CD4-positive, alpha-beta T cell treated with Interferon gamma for 1 hour (primary cell): ENCODE measurements around the gene OR2T11.
"Not testable (repeated sequence)": the region's sequence is repeated elsewhere in the genome, so short reads cannot be mapped to it uniquely, and the experiment has no call there.

Source experiments
- DNase-seq: peaks from one replicate; pipeline ENCODE4 v3.0.0-alpha.2; 2020

OR2T11 gene

DNA sequence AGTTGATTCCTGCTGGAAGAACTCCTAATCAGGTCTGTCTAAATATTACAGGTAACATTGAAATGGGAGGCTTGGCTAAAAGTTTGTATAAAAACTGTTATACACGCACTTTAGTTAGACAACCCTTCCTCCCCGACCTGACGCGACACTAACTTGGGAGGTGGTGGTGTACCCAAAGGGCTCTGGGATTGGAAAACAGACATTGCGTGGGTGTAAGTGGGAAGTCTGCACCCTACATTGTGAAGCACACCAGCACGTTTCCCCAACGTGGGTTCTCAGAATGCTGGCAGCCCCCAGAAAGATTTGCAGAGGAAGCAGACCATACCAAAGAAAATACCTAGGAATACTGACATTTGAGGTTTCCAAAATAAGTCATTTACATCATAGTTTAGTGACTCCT is 16.8 kb downstream of the OR2T11 start:
- no peak for DNase-seq

DNA sequence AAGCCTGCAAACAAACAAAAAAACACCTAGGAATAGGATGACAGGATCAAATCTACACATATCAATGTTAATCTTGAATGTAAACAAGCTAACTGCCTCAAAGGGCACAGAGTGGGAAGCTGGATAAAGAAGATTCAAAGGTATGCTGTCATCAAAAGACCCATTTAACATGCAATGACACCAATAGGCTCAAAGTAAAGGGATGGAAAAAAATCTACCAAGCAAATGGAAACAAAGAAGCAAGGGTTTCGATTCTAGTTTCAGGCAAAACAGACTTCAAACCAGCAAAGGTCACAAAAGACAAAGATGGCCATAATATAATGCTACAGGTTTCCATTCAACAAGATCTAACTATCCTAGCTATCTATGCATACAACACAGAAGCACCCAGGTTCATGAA is 21.1 kb downstream of the OR2T11 start:
- DNase-seq, result no peak

DNA sequence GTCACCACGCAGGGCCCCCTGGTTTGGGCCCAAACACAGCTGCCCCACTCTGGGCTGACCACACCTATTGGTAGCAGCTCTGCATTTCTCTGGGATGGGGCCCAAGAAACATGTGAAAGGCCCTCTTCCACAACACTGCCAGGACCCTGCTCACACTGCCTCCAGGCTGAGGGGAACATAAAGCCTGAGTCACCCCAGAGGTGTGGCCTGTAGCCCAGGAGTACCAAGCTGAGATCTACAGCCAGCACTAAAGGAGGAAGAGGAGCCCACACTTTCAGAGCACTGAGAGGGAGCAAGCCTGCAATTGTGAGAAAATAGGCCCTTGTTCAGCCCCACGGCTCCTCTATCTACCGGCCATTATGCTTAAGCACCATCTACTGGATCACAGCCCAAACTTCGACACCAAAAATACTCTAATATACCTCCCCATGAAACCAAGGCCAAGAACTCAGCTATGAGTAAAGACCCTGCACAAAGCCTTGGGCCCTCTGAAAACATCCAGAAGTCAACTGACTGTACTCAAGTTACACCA is 22.9 kb downstream of the OR2T11 start:
- no peak for DNase-seq

DNA sequence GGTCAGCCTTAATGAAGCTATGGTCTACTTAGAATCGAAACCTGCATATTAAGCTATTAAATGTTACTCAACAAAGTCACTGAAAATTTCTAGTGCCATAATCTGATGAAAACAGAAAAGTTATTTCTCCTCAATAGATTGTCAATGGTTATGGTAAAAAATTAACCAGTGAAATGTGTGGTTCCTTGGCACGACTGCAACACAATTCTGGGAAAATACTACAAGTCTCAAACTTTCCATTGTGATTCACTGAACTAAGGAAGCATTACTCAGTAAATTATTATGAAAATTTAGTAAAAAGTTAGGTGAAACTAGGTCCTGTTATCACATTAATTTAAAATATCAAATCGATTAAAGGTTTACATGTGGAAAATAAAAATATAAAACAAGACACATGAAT is 24.6 kb downstream of the OR2T11 start:
- DNase-seq, result no peak

DNA sequence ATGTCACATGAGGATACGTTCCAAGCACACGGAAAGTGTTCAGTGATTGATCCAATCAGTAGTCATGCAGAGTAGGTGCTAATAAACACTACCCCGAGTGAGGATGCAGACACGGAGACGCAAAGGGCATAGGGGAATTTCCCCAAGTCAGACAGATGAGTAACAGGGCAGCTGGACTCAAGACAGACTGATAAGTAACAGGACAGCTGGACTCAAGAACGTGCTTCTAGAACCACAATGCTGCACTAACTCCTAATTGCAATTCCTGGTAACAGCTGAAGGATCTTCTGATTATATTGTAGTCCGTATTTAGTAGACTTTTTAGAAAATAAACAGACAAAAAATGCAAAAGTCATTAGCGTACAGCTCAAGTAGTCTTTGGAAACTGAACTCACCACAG is 35.5 kb downstream of the OR2T11 start:
- DNase-seq, result no peak

DNA sequence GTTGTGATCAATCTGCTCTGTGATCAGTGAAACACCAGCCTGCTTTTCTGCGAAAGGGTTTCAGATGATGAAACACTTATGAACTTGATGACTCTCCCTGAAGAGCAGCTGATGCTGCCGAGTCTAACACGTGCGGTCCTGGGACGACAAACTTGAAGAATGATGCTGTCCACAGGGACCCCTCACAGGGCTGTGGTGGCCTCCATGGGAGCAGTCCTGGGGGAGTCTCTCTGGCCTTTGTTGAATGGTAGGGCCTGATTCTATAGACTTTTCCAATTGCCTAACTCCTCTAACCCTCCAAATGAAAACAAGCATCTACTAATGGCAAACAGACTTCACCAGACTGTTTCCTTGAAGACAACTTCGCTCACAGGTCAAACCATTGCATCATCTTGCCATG is 37.3 kb downstream of the OR2T11 start, which contains the start of gene OR2T10:
TSS of gene OR2T10 (minus strand) at position 112 of the 400 bp plus-strand sequence. CDS start 3,932 bp downstream, outside the sequence.
- DNase-seq, result no peak

DNA sequence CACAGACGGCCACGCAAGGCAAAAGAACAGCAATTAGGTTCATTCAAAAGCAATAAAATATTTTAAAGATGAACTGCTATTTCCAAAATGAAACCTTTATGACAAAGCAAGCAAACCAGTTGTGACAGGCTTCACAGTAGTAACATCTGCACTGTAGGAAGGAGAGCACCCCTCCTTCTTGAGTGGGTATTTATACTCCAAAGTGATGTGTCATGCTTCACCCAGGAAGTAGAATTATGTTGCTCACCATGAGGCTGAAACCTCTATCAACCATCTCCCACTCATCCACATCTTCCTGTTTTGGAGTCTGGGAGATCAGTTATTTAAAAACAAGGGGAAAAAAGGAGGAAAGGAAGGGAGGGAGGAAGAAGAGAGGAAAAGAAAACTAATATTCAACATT is 38.3 kb downstream of the OR2T11 start:
- no peak for DNase-seq

DNA sequence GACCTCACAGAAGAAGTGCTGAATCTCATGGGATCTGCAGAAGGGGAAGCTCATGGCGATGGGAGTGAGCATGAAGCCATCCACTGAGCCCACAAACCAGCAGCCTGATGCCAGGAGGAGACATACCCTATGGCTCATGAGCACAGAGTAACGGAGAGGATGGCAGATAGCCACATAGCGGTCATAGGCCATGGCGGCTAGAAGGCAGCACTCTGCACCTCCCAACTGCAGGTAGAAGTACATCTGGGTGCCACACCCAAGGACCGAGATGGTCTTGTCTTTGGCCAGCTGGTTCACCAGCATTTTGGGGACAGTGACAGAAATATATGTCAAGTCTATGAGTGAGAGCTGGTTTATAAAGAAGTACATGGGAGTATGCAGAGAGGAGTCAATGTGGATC is 41.7 kb downstream of the OR2T11 start:
- no peak for DNase-seq

DNA sequence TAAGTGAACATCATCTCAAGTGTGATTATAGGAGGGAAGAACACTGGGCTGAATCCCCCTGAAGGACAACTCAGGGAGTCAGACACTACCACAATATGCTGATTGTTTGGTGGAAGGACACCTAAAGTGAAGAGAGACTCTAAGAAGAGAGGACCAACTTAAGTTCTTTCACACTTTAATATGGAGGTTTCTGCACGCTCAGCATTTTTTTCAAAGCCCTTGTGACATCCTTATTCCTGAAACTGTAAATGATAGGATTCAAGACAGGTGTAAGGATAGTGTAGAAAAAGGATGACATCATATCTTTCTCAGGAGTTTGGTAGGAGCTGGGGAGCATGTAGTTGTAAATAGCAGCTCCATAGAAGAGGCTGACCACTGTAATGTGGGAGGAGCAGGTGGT is 42.2 kb downstream of the OR2T11 start:
- DNase-seq, result no peak

DNA sequence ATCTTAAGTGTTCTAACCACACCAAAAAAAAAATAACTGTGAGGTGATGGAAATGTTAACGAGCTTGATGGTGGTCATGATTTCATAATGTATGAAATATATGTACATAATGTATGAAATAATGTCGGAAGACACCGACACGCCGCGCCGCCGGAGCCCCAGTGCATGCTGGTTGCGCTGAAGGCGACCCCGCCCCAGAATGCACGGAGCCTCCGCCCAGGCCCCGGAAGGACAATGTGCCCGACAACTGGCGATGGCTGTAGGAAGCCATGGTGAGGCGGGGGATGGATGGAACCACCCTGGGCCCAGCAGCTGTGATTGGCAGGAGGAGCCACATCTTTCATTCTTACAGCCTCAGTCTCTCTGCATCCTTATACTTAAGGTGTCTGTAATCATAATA is 44.8 kb downstream of the OR2T11 start:
- DNase-seq, result no peak

DNA sequence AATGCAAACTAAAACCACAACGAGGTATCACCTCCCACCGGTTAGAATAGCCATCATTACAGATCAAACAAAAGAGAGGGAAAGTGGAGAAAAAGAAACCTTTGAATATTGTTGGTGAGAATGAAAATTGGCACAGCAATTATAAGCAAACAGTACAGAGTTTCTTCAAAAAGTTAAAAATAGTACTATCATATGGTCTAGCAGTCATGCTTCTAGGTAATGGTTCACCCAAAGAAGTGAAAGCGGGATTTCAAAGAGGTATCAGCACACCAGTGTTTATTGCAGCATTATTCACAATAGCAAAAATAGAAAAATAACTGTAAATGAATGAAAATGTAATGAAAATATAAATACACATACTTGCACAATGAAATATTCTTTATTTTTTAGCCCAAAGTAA is 45.6 kb downstream of the OR2T11 start:
- DNase-seq, result no peak

DNA sequence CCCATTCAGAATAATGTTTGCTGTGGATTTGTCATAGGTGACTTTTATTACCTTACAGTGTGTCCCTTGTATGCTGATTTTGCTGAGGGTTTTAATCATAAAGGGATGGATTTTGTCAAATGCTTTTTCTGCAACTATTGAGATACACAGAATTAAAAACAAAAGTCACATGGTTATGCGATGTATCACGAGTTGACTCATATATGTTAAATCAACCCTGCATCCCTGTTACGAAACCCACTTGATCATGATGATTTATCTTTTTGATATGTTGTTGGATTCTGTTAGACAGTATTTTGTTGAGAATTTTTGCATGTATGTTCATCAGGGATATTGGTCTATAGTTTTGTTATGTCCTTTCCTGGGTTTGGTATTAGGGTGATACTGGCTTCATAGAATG is 49.6 kb downstream of the OR2T11 start:
- DNase-seq, result no peak

DNA sequence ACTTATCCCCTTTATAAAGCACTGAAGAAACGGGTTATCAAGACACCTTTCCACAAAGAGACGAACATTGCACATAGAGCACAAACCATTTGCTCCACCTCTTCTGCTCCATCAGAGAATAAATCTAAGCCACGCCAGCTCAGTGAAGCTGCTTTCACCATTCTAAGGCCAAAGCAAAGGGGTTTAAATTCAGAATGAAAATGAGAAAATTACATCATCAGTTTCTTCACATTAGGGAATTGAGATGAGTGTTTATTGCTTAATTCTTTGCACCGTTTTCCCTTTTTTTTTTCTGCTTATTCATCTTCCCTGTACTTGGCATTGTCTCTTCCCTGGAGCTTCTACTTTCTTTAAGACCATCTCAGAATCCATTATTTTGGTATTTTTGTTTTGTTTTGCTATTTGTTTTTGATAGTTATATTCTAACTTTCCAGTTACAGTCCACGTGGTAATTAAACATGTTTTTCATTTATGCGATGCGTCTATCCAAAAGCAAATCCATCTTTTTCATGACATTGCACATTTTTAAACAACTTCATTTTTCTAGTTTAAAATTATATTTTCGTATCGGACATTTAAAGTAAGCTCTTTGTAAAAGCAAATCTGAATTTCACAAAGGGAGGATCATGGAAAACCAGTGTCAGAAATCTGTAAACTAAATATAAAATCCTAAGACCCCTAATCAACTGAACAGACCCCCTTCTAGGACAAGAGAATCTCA is 58.5 kb downstream of the OR2T11 start:
- no peak for DNase-seq

DNA sequence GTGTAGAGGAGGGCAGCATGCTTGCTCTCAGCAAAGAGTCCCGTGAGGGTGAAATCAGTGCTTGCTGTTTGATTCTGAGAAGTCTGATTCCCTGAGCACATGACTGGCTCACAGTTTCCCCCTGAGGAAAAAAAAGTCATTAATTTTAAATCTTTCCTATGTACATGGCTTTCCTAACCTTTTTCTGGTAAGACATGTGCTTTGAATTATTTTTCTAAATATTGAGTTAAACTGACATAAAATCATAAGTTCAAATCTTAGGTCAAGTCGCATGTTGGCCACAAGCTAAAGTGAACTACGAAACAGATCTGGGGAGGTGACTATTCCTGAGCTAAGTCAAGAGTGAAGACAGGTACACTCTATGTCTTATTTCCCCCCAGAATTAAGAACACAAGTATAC is 60.2 kb downstream of the OR2T11 start, which contains the start of gene OR2T34:
TSS of gene OR2T34 (minus strand) at position 101 of the 400 bp plus-strand sequence. CDS start at position 101, 0 bp downstream.
- DNase-seq, result not testable (repeated sequence)

DNA sequence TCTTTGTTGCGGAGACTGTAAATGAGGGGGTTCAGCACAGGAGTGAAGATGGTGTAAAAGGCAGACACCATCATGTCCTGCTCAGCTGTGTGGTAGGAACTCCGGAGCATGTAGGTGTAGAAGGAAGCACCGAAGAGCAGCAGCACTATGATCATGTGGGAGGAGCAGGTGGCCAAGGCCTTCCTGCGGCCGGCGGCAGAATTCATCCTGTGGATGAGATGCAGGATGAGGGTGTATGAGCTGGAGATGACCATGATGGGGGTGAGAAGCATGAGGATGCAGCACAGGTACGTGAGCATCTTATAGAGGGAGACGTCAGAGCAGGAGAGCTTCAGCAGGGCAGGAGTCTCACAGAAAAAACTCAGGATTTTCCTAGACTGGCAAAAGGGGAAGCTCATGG is 61.0 kb downstream of the OR2T11 start:
- DNase-seq, result not testable (repeated sequence)
